HepG2 (cell line): ENCODE data around the gene IFT88. TPM values are rescaled to one million over a fixed set of nuclear protein-coding genes. Genes with fewer than 3 reads are reported as not detected.

Source experiments
- AGO2 ChIP-seq: fragments of 200-400 bp; formaldehyde crosslinking; optimal IDR thresholded peaks from 2 replicates; pipeline ENCODE3; 2017; ENCODE audit warnings: mild to moderate bottlenecking, low read depth, low read length, moderate library complexity
- BCL6 ChIP-seq: IDR thresholded peaks from 2 replicates; pipeline ENCODE4 v1.6.1; 2016; ENCODE audit warnings: missing genetic modification reagents, missing compliant biosample characterization
- ERF ChIP-seq: IDR thresholded peaks from 2 replicates; pipeline ENCODE4 v1.6.1; 2018; ENCODE audit warnings: missing biosample characterization, missing genetic modification reagents
- HNF4A ChIP-seq: sonication (generic); formaldehyde crosslinking; IDR thresholded peaks from 2 replicates; pipeline ENCODE4 v1.4.0; 2020; ENCODE audit warnings: missing genetic modification reagents
- JUN ChIP-seq: sonication (generic); formaldehyde crosslinking; IDR thresholded peaks from 2 replicates; pipeline ENCODE4 v1.4.0; 2020; ENCODE audit warnings: mild to moderate bottlenecking, missing genetic modification reagents
- JUND ChIP-seq: sonication (generic); formaldehyde crosslinking; IDR thresholded peaks from 2 replicates; pipeline ENCODE4 v1.8.0; 2022; ENCODE audit warnings: mild to moderate bottlenecking, missing genetic modification reagents
- KMT2B ChIP-seq: IDR thresholded peaks from 2 replicates; pipeline ENCODE4 v1.6.1; 2016; ENCODE audit warnings: missing genetic modification reagents, missing compliant biosample characterization
- SMAD9 ChIP-seq: sonication (generic); formaldehyde crosslinking; IDR thresholded peaks from 2 replicates; pipeline ENCODE4 v1.5.1; 2020; ENCODE audit warnings: mild to moderate bottlenecking, missing genetic modification reagents
- SNRNP70 ChIP-seq: fragments of 200-400 bp; formaldehyde crosslinking; IDR thresholded peaks from 2 replicates; pipeline ENCODE4 v1.6.1; 2017; ENCODE audit warnings: mild to moderate bottlenecking, low read depth, low read length, moderate library complexity
- SOX13 ChIP-seq, 3 experiments: fragments of 450-650 bp in 1 of 3; sonication (generic) in 1 of 3; formaldehyde crosslinking in 1 of 3; IDR thresholded peaks in 2 of 3; conservative IDR thresholded peaks in 1 of 3; 2 replicates each; pipeline versions ENCODE4 v1.5.0 to v1.6.1; 2016 to 2020; ENCODE audit warnings: antibody characterized with exemption in 1 of 3, mild to moderate bottlenecking in 1 of 3, missing compliant biosample characterization in 1 of 3, missing genetic modification reagents in 1 of 3, moderate library complexity in 1 of 3
- ZBTB20 ChIP-seq: sonication (generic); formaldehyde crosslinking; IDR thresholded peaks from 2 replicates; pipeline ENCODE4 v1.8.1; 2023; ENCODE audit warnings: missing genetic modification reagents, low read depth, mild to moderate bottlenecking, borderline replicate concordance
- ZNF383 ChIP-seq: sonication (generic); formaldehyde crosslinking; IDR thresholded peaks from 2 replicates; pipeline ENCODE4 v1.4.0; 2020; ENCODE audit warnings: missing genetic modification reagents, mild to moderate bottlenecking, borderline replicate concordance
- ZNF549 ChIP-seq: sonication (generic); formaldehyde crosslinking; IDR thresholded peaks from 2 replicates; pipeline ENCODE4 v1.5.0; 2020; ENCODE audit warnings: missing genetic modification reagents
- ZNF710 ChIP-seq: sonication (generic); formaldehyde crosslinking; IDR thresholded peaks from 2 replicates; pipeline ENCODE4 v1.5.0; 2020; ENCODE audit warnings: mild to moderate bottlenecking, missing genetic modification reagents, borderline replicate concordance
- polyA plus RNA-seq, 8 experiments: library from polyadenylated mRNA; depleted of rRNA in 3 of 8; stranded (reverse) in 7 of 8; unstranded in 1 of 8; fragments of >200 nt; fragmentation: Illumina TruSeq in 4 of 8; extraction: Trizol in 4 of 8; gene quantifications; 2 replicates each; pipeline versions ENCODE4 v1.2.1 to v1.2.3, GENCODE V29; 2011 to 2016; ENCODE audit warnings: low read depth in 4 of 8, missing spikeins in 1 of 8, mixed read lengths in 1 of 8; ENCODE audit not compliant: insufficient read depth in 1 of 8
- total RNA-seq, 5 experiments: library from RNA; depleted of rRNA; stranded (reverse); fragments of >200 nt; fragmentation: Illumina TruSeq; extraction: Trizol; gene quantifications; 2 replicates each; pipeline ENCODE4 v1.2.3, GENCODE V29; 2016; ENCODE audit warnings: low read depth in 1 of 5
- TF ChIP-seq, protein P1 (sequence below): sonication (generic); formaldehyde crosslinking; conservative IDR thresholded peaks from 2 replicates; pipeline ENCODE4 v1.8.0; 2022; ENCODE audit warnings: mild to moderate bottlenecking, moderate library complexity, missing genetic modification reagents
- TF ChIP-seq, protein P2 (sequence below), 2 experiments: sonication (generic) in 1 of 2; formaldehyde crosslinking in 1 of 2; IDR thresholded peaks; 2 replicates each; pipeline versions ENCODE4 v1.6.1 to v1.9.0; 2014 to 2022; ENCODE audit warnings: antibody characterized with exemption in 1 of 2, borderline replicate concordance in 1 of 2, inconsistent platforms in 1 of 2, low read depth in 1 of 2, missing genetic modification reagents in 1 of 2

IFT88 gene
- total and polyA plus RNA-seq, 2 of the 13 experiments (the other 11 are each of a cell fraction or from before 2014, with no cell fraction given): 8.4 to 19.9 TPM

GRCh38 chr13:20566898-20567874 is at the start of gene IFT88 (continued):
- TF ChIP-seq SOX13 (IDR thresholded peaks at IDR 0.05): no peak; the same call in 1 of the 2 replicates
- 0 out of 4 replicates have a peak, but pooled peaks of 1 of the 2 experiments have one; percentile 23 for TF ChIP-seq SOX13 (CRISPR knock-in tag; conservative IDR thresholded peaks at IDR 0.05 in 1 of 2, IDR thresholded peaks at IDR 0.05 in 1 of 2)
- TF ChIP-seq AGO2: peak; percentile 89
- peak; percentile 57; the same call in 1 of the 2 replicates for TF ChIP-seq ZNF710 (CRISPR knock-in tag)
- TF ChIP-seq SNRNP70: no peak
- no peak for TF ChIP-seq ZNF549 (CRISPR knock-in tag)
- TF ChIP-seq ERF (CRISPR knock-in tag): peak; percentile 49; the same call in 1 of the 2 replicates
- TF ChIP-seq, protein P1, sequence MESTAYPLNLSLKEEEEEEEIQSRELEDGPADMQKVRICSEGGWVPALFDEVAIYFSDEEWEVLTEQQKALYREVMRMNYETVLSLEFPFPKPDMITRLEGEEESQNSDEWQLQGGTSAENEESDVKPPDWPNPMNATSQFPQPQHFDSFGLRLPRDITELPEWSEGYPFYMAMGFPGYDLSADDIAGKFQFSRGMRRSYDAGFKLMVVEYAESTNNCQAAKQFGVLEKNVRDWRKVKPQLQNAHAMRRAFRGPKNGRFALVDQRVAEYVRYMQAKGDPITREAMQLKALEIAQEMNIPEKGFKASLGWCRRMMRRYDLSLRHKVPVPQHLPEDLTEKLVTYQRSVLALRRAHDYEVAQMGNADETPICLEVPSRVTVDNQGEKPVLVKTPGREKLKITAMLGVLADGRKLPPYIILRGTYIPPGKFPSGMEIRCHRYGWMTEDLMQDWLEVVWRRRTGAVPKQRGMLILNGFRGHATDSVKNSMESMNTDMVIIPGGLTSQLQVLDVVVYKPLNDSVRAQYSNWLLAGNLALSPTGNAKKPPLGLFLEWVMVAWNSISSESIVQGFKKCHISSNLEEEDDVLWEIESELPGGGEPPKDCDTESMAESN (CRISPR knock-in tag): peak; percentile 83
- peak; percentile 42; the same call in 1 of the 2 replicates for TF ChIP-seq BCL6 (CRISPR knock-in tag)
- no peak for TF ChIP-seq JUN (CRISPR knock-in tag)
- TF ChIP-seq, protein P2, sequence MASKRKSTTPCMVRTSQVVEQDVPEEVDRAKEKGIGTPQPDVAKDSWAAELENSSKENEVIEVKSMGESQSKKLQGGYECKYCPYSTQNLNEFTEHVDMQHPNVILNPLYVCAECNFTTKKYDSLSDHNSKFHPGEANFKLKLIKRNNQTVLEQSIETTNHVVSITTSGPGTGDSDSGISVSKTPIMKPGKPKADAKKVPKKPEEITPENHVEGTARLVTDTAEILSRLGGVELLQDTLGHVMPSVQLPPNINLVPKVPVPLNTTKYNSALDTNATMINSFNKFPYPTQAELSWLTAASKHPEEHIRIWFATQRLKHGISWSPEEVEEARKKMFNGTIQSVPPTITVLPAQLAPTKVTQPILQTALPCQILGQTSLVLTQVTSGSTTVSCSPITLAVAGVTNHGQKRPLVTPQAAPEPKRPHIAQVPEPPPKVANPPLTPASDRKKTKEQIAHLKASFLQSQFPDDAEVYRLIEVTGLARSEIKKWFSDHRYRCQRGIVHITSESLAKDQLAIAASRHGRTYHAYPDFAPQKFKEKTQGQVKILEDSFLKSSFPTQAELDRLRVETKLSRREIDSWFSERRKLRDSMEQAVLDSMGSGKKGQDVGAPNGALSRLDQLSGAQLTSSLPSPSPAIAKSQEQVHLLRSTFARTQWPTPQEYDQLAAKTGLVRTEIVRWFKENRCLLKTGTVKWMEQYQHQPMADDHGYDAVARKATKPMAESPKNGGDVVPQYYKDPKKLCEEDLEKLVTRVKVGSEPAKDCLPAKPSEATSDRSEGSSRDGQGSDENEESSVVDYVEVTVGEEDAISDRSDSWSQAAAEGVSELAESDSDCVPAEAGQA (IDR thresholded peaks at IDR 0.05; ENCODE audit: low read depth): 0 out of 2 replicates have a peak, but pooled peaks have one; percentile 13
- TF ChIP-seq, protein P2 (CRISPR knock-in tag; IDR thresholded peaks at IDR 0.05; ENCODE audit: borderline replicate concordance): no peak
- peak; percentile 59; the same call in 1 of the 2 replicates for TF ChIP-seq KMT2B
- 0 out of 2 replicates have a peak, but pooled peaks have one; percentile 5 for TF ChIP-seq HNF4A (CRISPR knock-in tag)
- 0 out of 2 replicates have a peak, but pooled peaks have one; percentile 65 for TF ChIP-seq ZNF383 (CRISPR knock-in tag)
- TF ChIP-seq SMAD9 (CRISPR knock-in tag): peak; percentile 84; the same call in 1 of the 2 replicates
- TF ChIP-seq ZBTB20 (CRISPR knock-in tag): peak; percentile 58; the same call in 1 of the 2 replicates
- no peak for TF ChIP-seq JUND (CRISPR knock-in tag)
